ENCODE measurements around the gene PPP2R5E.

GRCh38 chr14:63392236-63392635 is 150.9 kb downstream of the PPP2R5E start:
- TF ChIP-seq CTCF (IDR thresholded peaks at IDR 0.05; ENCODE audit: low read depth, low read length) = no peak
- TF ChIP-seq POLR2A (IDR thresholded peaks at IDR 0.05; ENCODE audit: extremely low read depth, insufficient read length) = no peak

All from NB4 (cell line).